Glomerular endothelial cell (primary cell): ENCODE data around the gene TEK. TPM values are rescaled to one million over a fixed set of nuclear protein-coding genes. Genes with fewer than 3 reads are reported as not detected.

Experiments used
- DNase-seq: peaks from one replicate; pipeline ENCODE4 v3.0.0-alpha.2; 2011; ENCODE audit warnings: low read depth, low spot score; ENCODE audit errors: extremely low read depth
- total RNA-seq: library from RNA; depleted of rRNA; stranded (reverse); fragments of >200 nt; gene quantifications from 2 replicates; pipeline ENCODE4 v1.2.3, GENCODE V29; 2015

The TEK gene
- total RNA-seq, 1 donor from 2014 or later, result 63.0 TPM

GRCh38 chr9:27118916-27119315 is 9.9 kb downstream of the TEK start:
- no peak for DNase-seq

- no peak for DNase-seq
Measured at GRCh38 chr9:27124151-27124550, 15.1 kb downstream of the TEK start.

GRCh38 chr9:27125030-27125429 is 16.0 kb downstream of the TEK start:
- no peak for DNase-seq

GRCh38 chr9:27125936-27126335 is 16.9 kb downstream of the TEK start:
- no peak for DNase-seq

GRCh38 chr9:27126670-27127069 is 17.6 kb downstream of the TEK start:
- DNase-seq, result no peak

- no peak for DNase-seq
Measured at GRCh38 chr9:27129221-27129620, 20.2 kb downstream of the TEK start.

- no peak for DNase-seq
Measured at GRCh38 chr9:27131731-27132130, 22.7 kb downstream of the TEK start.

- no peak for DNase-seq
Measured at GRCh38 chr9:27133817-27134216, 24.8 kb downstream of the TEK start.

- no peak for DNase-seq
Measured at GRCh38 chr9:27142299-27142930, 33.4 kb downstream of the TEK start.

GRCh38 chr9:27145143-27145542 is 36.1 kb downstream of the TEK start:
- DNase-seq, result no peak

- DNase-seq, result no peak
Measured at GRCh38 chr9:27149651-27150050, 40.6 kb downstream of the TEK start.

GRCh38 chr9:27150746-27151406 is 41.9 kb downstream of the TEK start:
- no peak for DNase-seq

- no peak for DNase-seq
Measured at GRCh38 chr9:27151693-27152404, 42.8 kb downstream of the TEK start.

GRCh38 chr9:27152405-27152718 is 43.3 kb downstream of the TEK start:
- no peak for DNase-seq

- peak; percentile 85 for DNase-seq
Measured at GRCh38 chr9:27154908-27155307, 45.9 kb downstream of the TEK start.

GRCh38 chr9:27157097-27157496 is 48.1 kb downstream of the TEK start:
- no peak for DNase-seq

- no peak for DNase-seq
Measured at GRCh38 chr9:27157736-27158135, 48.7 kb downstream of the TEK start.

GRCh38 chr9:27160636-27161035 is 51.6 kb downstream of the TEK start:
- no peak for DNase-seq

- no peak for DNase-seq
Measured at GRCh38 chr9:27162045-27162444, 53.0 kb downstream of the TEK start.

GRCh38 chr9:27165068-27165467 is 56.0 kb downstream of the TEK start:
- no peak for DNase-seq

GRCh38 chr9:27165670-27166069 is 56.6 kb downstream of the TEK start:
- no peak for DNase-seq

GRCh38 chr9:27168496-27168895 is 59.5 kb downstream of the TEK start:
- DNase-seq, result no peak
